ENCODE data around the gene NES.

DNA sequence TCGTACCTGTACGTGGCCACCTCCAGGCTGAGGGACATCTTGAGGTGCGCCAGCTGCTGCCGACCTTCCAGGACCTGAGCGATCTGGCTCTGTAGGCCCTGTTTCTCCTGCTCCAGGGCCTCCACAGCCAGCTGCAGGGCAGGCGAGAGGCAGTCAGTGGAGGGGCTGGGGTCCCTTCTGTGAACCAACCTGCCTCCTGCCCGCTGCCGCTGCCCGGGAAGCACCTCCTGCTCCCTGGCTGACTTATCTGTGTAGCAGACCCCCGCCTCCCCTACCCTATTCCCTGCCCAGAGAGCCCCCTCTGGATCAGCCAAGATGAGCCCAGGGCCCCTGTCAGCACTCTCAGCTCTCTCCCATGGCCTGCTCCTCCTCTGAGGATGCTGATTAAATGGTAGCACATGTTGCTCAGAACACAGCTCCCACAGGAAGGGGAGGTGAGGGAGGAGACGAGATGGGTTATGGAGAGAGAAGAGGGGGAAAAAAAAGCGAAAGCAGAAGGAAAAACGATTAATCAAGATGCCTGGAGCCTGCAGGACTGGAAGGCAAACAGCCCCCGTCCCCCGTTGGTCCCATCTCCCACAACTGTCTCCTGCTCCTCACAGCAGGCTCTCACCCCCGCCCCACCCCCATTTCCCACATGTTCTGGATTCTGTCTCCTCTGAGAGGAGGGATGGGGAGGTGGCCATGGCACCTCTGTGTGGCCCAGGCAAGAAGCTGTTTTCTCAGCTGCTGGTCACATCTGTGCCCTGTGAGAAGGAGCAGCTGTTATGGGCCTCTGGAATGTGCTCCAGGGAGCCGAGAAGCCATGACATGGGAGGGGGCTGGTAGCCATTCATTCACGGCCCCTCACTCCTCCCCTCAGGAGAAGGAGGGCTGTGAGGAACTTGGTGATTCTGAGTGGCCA, 1.7 kb downstream of the NES start:
- TF ChIP-seq CTCF (IDR thresholded peaks at IDR 0.05 in 8 of 11, conservative IDR thresholded peaks at IDR 0.05 in 3 of 11) = no peak
- TF ChIP-seq POLR2A (IDR thresholded peaks at IDR 0.05) = no peak

All from spleen (tissue), 7 donors.